IMR-90 (cell line): ENCODE data around the gene ADCY4. TPM values are rescaled to one million over a fixed set of nuclear protein-coding genes. Genes with fewer than 3 reads are reported as not detected.

Source experiments
- ATAC-seq: fragments of 200-7000 bp; cut with Tn5 transposase; 2 replicates; pipeline ENCODE4 v1.9.1; 2020; ENCODE audit warnings: low read depth, mild to moderate bottlenecking, moderate library complexity
- BruUV-seq: library from RNA; stranded (reverse); fragments of 400-500 nt; replicated peaks from 2 replicates; lab custom pipeline; 2021; lab: Mats Ljungman, UMichigan
- CTCF ChIA-PET: fragments of 300-600 bp; formaldehyde crosslinking; extraction: SDS; loops from one replicate; lab custom pipeline; 2021; ENCODE audit warnings: antibody characterized with exemption; lab: Yijun Ruan, JAX
- POLR2A ChIA-PET: fragments of 300-600 bp; sonication (Branson Sonifier 250); formaldehyde crosslinking; loops from one replicate; lab custom pipeline; 2022; ENCODE audit warnings: antibody characterized with exemption; ENCODE audit not compliant: unreplicated experiment; lab: Charles Lee
- DNase-seq: peaks from one replicate; pipeline ENCODE4 v3.0.0; 2013
- H2AFZ ChIP-seq: replicated peaks from 2 replicates; pipeline ENCODE3; 2013; ENCODE audit warnings: low read length, mild to moderate bottlenecking; ENCODE audit not compliant: poor library complexity
- H2AK5ac ChIP-seq: 2 replicates; pipeline ENCODE4 v1.6.1; 2013; ENCODE audit warnings: low read depth, low read length, inconsistent platforms
- H2AK9ac ChIP-seq: replicated peaks from 2 replicates; pipeline ENCODE3; 2013; ENCODE audit warnings: mild to moderate bottlenecking, low read depth, low read length, moderate library complexity; ENCODE audit not compliant: poor library complexity
- H2BK120ac ChIP-seq: 2 replicates; pipeline ENCODE4 v1.6.1; 2013; ENCODE audit warnings: low read depth, low read length, inconsistent platforms
- H2BK15ac ChIP-seq: 3 replicates; pipeline ENCODE4 v1.6.1; 2013; ENCODE audit warnings: low read depth, low read length, inconsistent platforms
- H2BK20ac ChIP-seq: 2 replicates; pipeline ENCODE4 v1.6.1; 2013; ENCODE audit warnings: low read depth, mild to moderate bottlenecking, inconsistent platforms, low read length, moderate library complexity
- H2BK5ac ChIP-seq: 2 replicates; pipeline ENCODE4 v1.6.1; 2013; ENCODE audit warnings: mild to moderate bottlenecking, low read depth, low read length, inconsistent platforms; ENCODE audit not compliant: poor library complexity, severe bottlenecking
- H3K14ac ChIP-seq: replicated peaks from 2 replicates; pipeline ENCODE4 v1.6.1; 2013; ENCODE audit warnings: low read depth, low read length, inconsistent platforms
- H3K18ac ChIP-seq: 2 replicates; pipeline ENCODE4 v1.6.1; 2013; ENCODE audit warnings: low read depth, low read length, control low read depth
- H3K23ac ChIP-seq: 2 replicates; pipeline ENCODE4 v1.6.1; 2013; ENCODE audit warnings: low read depth, low read length, inconsistent platforms
- H3K27ac ChIP-seq: 2 replicates; pipeline ENCODE4 v1.5.1; 2013; ENCODE audit warnings: mild to moderate bottlenecking, control low read depth, low read length; ENCODE audit not compliant: insufficient read depth
- H3K27me3 ChIP-seq: 2 replicates; pipeline ENCODE4 v1.6.1; 2013; ENCODE audit warnings: low read length; ENCODE audit not compliant: control insufficient read depth, insufficient read depth
- H3K36me3 ChIP-seq: 2 replicates; pipeline ENCODE4 v1.6.1; 2013; ENCODE audit warnings: low read length, mixed read lengths; ENCODE audit not compliant: control insufficient read depth, insufficient read depth
- H3K4ac ChIP-seq: 2 replicates; pipeline ENCODE4 v1.6.1; 2013; ENCODE audit warnings: low read depth, low read length, inconsistent platforms
- H3K4me1 ChIP-seq: 2 replicates; pipeline ENCODE4 v1.6.1; 2013; ENCODE audit warnings: low read length, mixed read lengths; ENCODE audit not compliant: control insufficient read depth, insufficient read depth
- H3K4me2 ChIP-seq: 2 replicates; pipeline ENCODE4 v1.6.1; 2013; ENCODE audit warnings: low read depth, mild to moderate bottlenecking, control low read depth, low read length, moderate library complexity
- H3K4me3 ChIP-seq: 2 replicates; pipeline ENCODE4 v1.5.1; 2013; ENCODE audit warnings: low read depth, mild to moderate bottlenecking, control low read depth, low read length, moderate library complexity; ENCODE audit not compliant: insufficient read depth
- H3K56ac ChIP-seq: 2 replicates; pipeline ENCODE4 v1.6.1; 2013; ENCODE audit warnings: low read length, inconsistent platforms; ENCODE audit not compliant: insufficient read depth; ENCODE audit errors: extremely low read depth
- H3K79me1 ChIP-seq, 2 experiments: 2 replicates each; pipeline ENCODE4 v1.6.1; 2013; ENCODE audit warnings: low read length in 2 of 2, inconsistent platforms in 1 of 2, low read depth in 1 of 2
- H3K9ac ChIP-seq: 2 replicates; pipeline ENCODE4 v1.6.1; 2013; ENCODE audit warnings: low read depth, low read length, control low read depth
- H3K9me1 ChIP-seq: 2 replicates; pipeline ENCODE4 v1.6.1; 2013; ENCODE audit warnings: low read length, inconsistent platforms; ENCODE audit not compliant: insufficient read depth
- H3K9me3 ChIP-seq: 2 replicates; pipeline ENCODE4 v1.6.1; 2013; ENCODE audit warnings: low read length; ENCODE audit not compliant: control insufficient read depth, insufficient read depth
- H4K20me1 ChIP-seq: 2 replicates; pipeline ENCODE4 v1.6.1; 2013; ENCODE audit warnings: low read length, inconsistent platforms; ENCODE audit not compliant: insufficient read depth
- H4K5ac ChIP-seq: 2 replicates; pipeline ENCODE4 v1.6.1; 2013; ENCODE audit warnings: mild to moderate bottlenecking, low read depth, low read length, control low read depth
- H4K8ac ChIP-seq, 2 experiments: 2 replicates each; pipeline ENCODE4 v1.6.1; 2013; ENCODE audit warnings: low read depth in 2 of 2, low read length in 2 of 2, control low read depth in 1 of 2, inconsistent platforms in 1 of 2
- H4K91ac ChIP-seq: 2 replicates; pipeline ENCODE4 v1.6.1; 2013; ENCODE audit warnings: low read depth, low read length, inconsistent platforms; ENCODE audit not compliant: insufficient read depth
- BHLHE40 ChIP-seq: fragments of 150-350 bp; IDR thresholded peaks from 2 replicates; pipeline ENCODE4 v1.6.1; 2016; ENCODE audit warnings: mild to moderate bottlenecking, low read depth, low read length
- CEBPB ChIP-seq: IDR thresholded peaks from 2 replicates; pipeline ENCODE4 v1.6.1; 2012; ENCODE audit warnings: low read depth, low read length, improper control_type of control experiment
- POLR2A ChIP-seq: IDR thresholded peaks from 2 replicates; pipeline ENCODE4 v1.6.1; 2012; ENCODE audit warnings: mild to moderate bottlenecking, low read depth, low read length
- RAD21 ChIP-seq: IDR thresholded peaks from 2 replicates; pipeline ENCODE4 v1.6.1; 2012; ENCODE audit warnings: low read length, improper control_type of control experiment
- RCOR1 ChIP-seq: IDR thresholded peaks from 2 replicates; pipeline ENCODE4 v1.6.1; 2012; ENCODE audit warnings: mild to moderate bottlenecking, low read length, improper control_type of control experiment; ENCODE audit not compliant: insufficient replicate concordance
- SMC3 ChIP-seq: fragments of 150-350 bp; IDR thresholded peaks from 2 replicates; pipeline ENCODE4 v1.6.1; 2016; ENCODE audit warnings: low read depth, mild to moderate bottlenecking, antibody characterized with exemption, low read length, moderate library complexity
- WGBS, 2 experiments: methylation state at CpG; one replicate each; pipeline versions ENCODE4 v1.1.5 to v1.1.7; 2013; ENCODE audit warnings: missing lambda C conversion rate in 2 of 2; ENCODE audit not compliant: insufficient read length in 1 of 2; ENCODE audit errors: extremely low coverage in 2 of 2; 5-methylcytosine and 5-hydroxymethylcytosine counted together
- dilution Hi-C: fragments of 300-500 bp; cut with HindIII; formaldehyde crosslinking; loops from one replicate; pipeline ENCODE4 v1.14.3; 2018; ENCODE audit warnings: low sequenced_read_pairs; ENCODE audit not compliant: unreplicated experiment
- in situ Hi-C: fragments of 300-500 bp; cut with MboI; formaldehyde crosslinking; loops from 3 replicates; pipeline ENCODE4 v1.14.3; 2019; ENCODE audit warnings: low sequenced_read_pairs, inconsistent platforms, mixed read lengths
- intact Hi-C: fragments of 100-400 bp; cut with micrococcal nuclease; formaldehyde crosslinking; loops from 2 replicates; pipeline ENCODE4 v1.10.0; 2022
- polyA plus RNA-seq, 3 experiments: library from polyadenylated mRNA; depleted of rRNA; stranded (reverse); fragments of >200 nt; gene quantifications; 2 replicates each; pipeline ENCODE4 v1.2.3, GENCODE V29; 2012; ENCODE audit warnings: low replicate concordance in 1 of 3
- total RNA-seq: library from RNA; depleted of rRNA; stranded (reverse); fragments of >200 nt; gene quantifications from 2 replicates; pipeline ENCODE4 v1.2.3, GENCODE V29; 2012

ADCY4 gene
- total and polyA plus RNA-seq, 2 of the 4 experiments (the other 2 are of a cell fraction), result not detected

- ATAC-seq (no peak), DNase-seq (no peak)
- peak overlapping the region; percentile 98 for H3K27ac ChIP-seq
- in situ Hi-C loops (loop anchor here (10.0 kb wide), 1 partner anchor 68 kb away; no protein-coding TSS in a partner anchor), dilution Hi-C loops (no loop called here), intact Hi-C loops (loop anchor here (2.0 kb wide), 1 partner anchor 32 kb away; the partner anchor contains the start of gene NYNRIN)
- H3K27me3 ChIP-seq, result no peaks in the 10 kb centered on the region
- WGBS, 2 experiments, result no CpG with 5 or more reads among the region's 16 CpGs
- peak overlapping the region; percentile 89 for H2AFZ ChIP-seq
- no TSS peak for BruUV-seq
- peaks cover 3 to 26% of the 10 kb centered on the region in 2 experiments; a peak in 3 of 4 replicates for H3K79me1 ChIP-seq
- H4K8ac ChIP-seq, result peak overlapping the region; percentile 92 to 98; a peak in 3 of 4 replicates
- H2AK9ac ChIP-seq, result peak overlapping the region; percentile 86
- TF ChIP-seq POLR2A, result peak; percentile 75
- no peak for TF ChIP-seq SMC3
- no peak for TF ChIP-seq RAD21
- peak; percentile 0; the same call in 1 of the 2 replicates for TF ChIP-seq BHLHE40
- no peak for TF ChIP-seq RCOR1
- no peak for TF ChIP-seq CEBPB
- no peaks in the 10 kb centered on the region for H3K9me3 ChIP-seq
- H3K23ac ChIP-seq, result peak overlapping the region; percentile 39
- POLR2A ChIA-PET, result interaction anchor here (0.6 to 1.6 kb wide), 5 partner anchors 52 to 75 kb away, joined by 3 to 7 read pairs (median 6); partner anchors contain the start of gene KHNYN
- H3K56ac ChIP-seq, result peak overlapping the region; percentile 90; the same call in 1 of the 2 replicates
- H2BK20ac ChIP-seq, result no peak overlapping the region
- H3K4ac ChIP-seq, result peak overlapping the region; percentile 97
- H2BK15ac ChIP-seq, result peak overlapping the region; percentile 55; the same call in 1 of the 3 replicates
- peaks cover 4% of the 10 kb centered on the region for H4K20me1 ChIP-seq
- peak overlapping the region; percentile 93; the same call in 1 of the 2 replicates for H2AK5ac ChIP-seq
- peak overlapping the region; percentile 73 for H4K5ac ChIP-seq
- peak overlapping the region; percentile 95 for H3K18ac ChIP-seq
- peaks cover 11% of the 10 kb centered on the region for H3K4me1 ChIP-seq
- H3K9ac ChIP-seq, result peak overlapping the region; percentile 89
- H3K4me3 ChIP-seq, result peak overlapping the region; percentile 26
- H3K4me2 ChIP-seq, result peak overlapping the region; percentile 80
- H3K36me3 ChIP-seq, result peaks cover 8% of the 10 kb centered on the region; the same call in 1 of the 2 replicates
- H4K91ac ChIP-seq, result peak overlapping the region; percentile 91
- H3K14ac ChIP-seq, result peak overlapping the region; percentile 62; the same call in 1 of the 2 replicates
- H2BK120ac ChIP-seq, result peak overlapping the region; percentile 83
- CTCF ChIA-PET, result interaction anchor here (0.6 to 2.3 kb wide), 8 partner anchors 18 to 70 kb away, joined by 3 to 30 read pairs (median 4); partner anchors contain the start of genes CBLN3 and KHNYN
- peak overlapping the region; percentile 95 for H2BK5ac ChIP-seq
- peaks cover 8% of the 10 kb centered on the region; the same call in 1 of the 2 replicates for H3K9me1 ChIP-seq
These were observed 31.5 kb upstream of the ADCY4 start for GRCh38 chr14:24366413-24366720.
